HCT116 (cell line): ENCODE data around the gene PLK4. TPM values are rescaled to one million over a fixed set of nuclear protein-coding genes. Genes with fewer than 3 reads are reported as not detected.

Experiments
- ATAC-seq: fragments of 200-7000 bp; cut with Tn5 transposase; 2 replicates; pipeline ENCODE4 v1.9.1; 2020; ENCODE audit warnings: mild to moderate bottlenecking, moderate library complexity
- BruUV-seq: library from RNA; stranded (reverse); fragments of 400-500 nt; replicated peaks from 2 replicates; lab custom pipeline; 2021; lab: Mats Ljungman, UMichigan
- CTCF ChIA-PET: fragments of 300-600 bp; sonication (Branson Sonifier 250); formaldehyde crosslinking; loops from one replicate; lab custom pipeline; 2021; ENCODE audit warnings: antibody characterized with exemption; lab: Charles Lee
- POLR2A ChIA-PET: fragments of 300-600, 350-600 bp; sonication (Branson Sonifier 250); formaldehyde crosslinking; loops from one replicate; lab custom pipeline; 2021; ENCODE audit warnings: antibody characterized with exemption; lab: Charles Lee
- RAD21 ChIA-PET, 2 experiments: fragments of 300-600 bp; sonication (Branson Sonifier 250); formaldehyde crosslinking; loops; one replicate each; lab custom pipeline; 2023; ENCODE audit warnings: low total read pairs in 2 of 2; ENCODE audit not compliant: uncharacterized antibody in 2 of 2, unreplicated experiment in 2 of 2, low non-redundant PET in 1 of 2; lab: Charles Lee
- DNase-seq: peaks from one replicate; pipeline ENCODE4 v3.0.0-alpha.2; 2010; ENCODE audit warnings: low read depth, low spot score
- H2AFZ ChIP-seq: fragments of 200-600 bp; shearing (Covaris generic), sonication (generic); 2 replicates; pipeline ENCODE4 v1.6.1; 2017; ENCODE audit warnings: low read depth, mixed run types, mixed read lengths, antibody characterized with exemption, low read length; ENCODE audit not compliant: poor library complexity, severe bottlenecking
- H3K27ac ChIP-seq: 2 replicates; pipeline ENCODE4 v1.5.1; 2012; ENCODE audit warnings: low read depth, low read length
- H3K27me3 ChIP-seq: fragments of 200-600 bp; sonication (generic); 2 replicates; pipeline ENCODE4 v1.6.1; 2016; ENCODE audit warnings: mixed run types, low read length, mixed read lengths; ENCODE audit not compliant: insufficient read depth
- H3K36me3 ChIP-seq, 2 experiments: fragments of 200-500 bp in 1 of 2; fragments of 200-600 bp in 1 of 2; sonication (Bioruptor generic) in 1 of 2; sonication (generic) in 1 of 2; 2 replicates each; pipeline versions ENCODE4 v1.5.1 to v1.6.1; 2014 to 2016; ENCODE audit warnings: low read length in 2 of 2, inconsistent platforms in 1 of 2, mixed read lengths in 1 of 2, mixed run types in 1 of 2; ENCODE audit not compliant: insufficient read depth in 2 of 2, control insufficient read depth in 1 of 2
- H3K4me1 ChIP-seq, 2 experiments: fragments of 200-600 bp in 1 of 2; sonication (generic) in 1 of 2; 2 replicates each; pipeline versions ENCODE4 v1.5.1 to v1.6.1; 2012 to 2017; ENCODE audit warnings: low read length in 2 of 2, inconsistent platforms in 1 of 2, mild to moderate bottlenecking in 1 of 2, mixed read lengths in 1 of 2, mixed run types in 1 of 2, moderate library complexity in 1 of 2; ENCODE audit not compliant: insufficient read depth in 2 of 2, control insufficient read depth in 1 of 2
- H3K4me2 ChIP-seq: fragments of 200-600 bp; sonication (generic); 2 replicates; pipeline ENCODE4 v1.6.1; 2017; ENCODE audit warnings: mixed run types, low read length, mixed read lengths
- H3K4me3 ChIP-seq, 2 experiments: fragments of 200-600 bp in 1 of 2; sonication (generic) in 1 of 2; replicated peaks in 1 of 2; 2 replicates each; pipeline ENCODE4 v1.5.1; 2011 to 2016; ENCODE audit warnings: low read length in 2 of 2, control low read depth in 1 of 2, low read depth in 1 of 2, mild to moderate bottlenecking in 1 of 2, mixed read lengths in 1 of 2, mixed run types in 1 of 2
- H3K79me2 ChIP-seq: fragments of 200-600 bp; sonication (generic); 2 replicates; pipeline ENCODE4 v1.6.1; 2017; ENCODE audit warnings: mild to moderate bottlenecking, mixed run types, low read length, moderate library complexity, mixed read lengths; ENCODE audit not compliant: insufficient read depth
- H3K9ac ChIP-seq: fragments of 200-600 bp; sonication (generic); 2 replicates; pipeline ENCODE4 v1.6.1; 2016; ENCODE audit warnings: low read length, mixed read lengths
- H3K9me2 ChIP-seq: fragments of 200-600 bp; sonication (generic), shearing (Covaris generic); 2 replicates; pipeline ENCODE4 v1.6.1; 2017; ENCODE audit warnings: mixed run types, mild to moderate bottlenecking, moderate library complexity; ENCODE audit not compliant: insufficient read depth
- H3K9me3 ChIP-seq, 2 experiments: fragments of 200-500 bp in 1 of 2; fragments of 200-600 bp in 1 of 2; sonication (Bioruptor generic) in 1 of 2; sonication (generic) in 1 of 2; 2 replicates each; pipeline ENCODE4 v1.6.1; 2014 to 2017; ENCODE audit warnings: low read length in 2 of 2, mixed read lengths in 2 of 2, inconsistent platforms in 1 of 2, low read depth in 1 of 2, mild to moderate bottlenecking in 1 of 2, mixed run types in 1 of 2, moderate library complexity in 1 of 2; ENCODE audit not compliant: control insufficient read depth in 1 of 2, insufficient read depth in 1 of 2
- H4K20me1 ChIP-seq: fragments of 200-600 bp; sonication (generic), shearing (Covaris generic); 2 replicates; pipeline ENCODE4 v1.6.1; 2017; ENCODE audit warnings: mixed run types, mild to moderate bottlenecking, moderate library complexity; ENCODE audit not compliant: insufficient read depth
- ATF3 ChIP-seq: IDR thresholded peaks from 2 replicates; pipeline ENCODE4 v1.6.1; 2012
- CBX3 ChIP-seq: IDR thresholded peaks from 2 replicates; pipeline ENCODE4 v1.6.1; 2012; ENCODE audit warnings: low read depth
- CEBPB ChIP-seq: IDR thresholded peaks from 2 replicates; pipeline ENCODE4 v1.6.1; 2012; ENCODE audit warnings: low read depth
- CTCF ChIP-seq, 3 experiments: fragments of 200-600 bp in 1 of 3; sonication (generic) in 1 of 3; IDR thresholded peaks in 2 of 3; conservative IDR thresholded peaks in 1 of 3; 2 replicates each; pipeline ENCODE4 v1.5.1; 2012 to 2017; ENCODE audit warnings: low read depth in 2 of 3, low read length in 2 of 3, antibody characterized with exemption in 1 of 3, borderline replicate concordance in 1 of 3, control low read depth in 1 of 3, mild to moderate bottlenecking in 1 of 3, mixed read lengths in 1 of 3, mixed run types in 1 of 3, moderate library complexity in 1 of 3; ENCODE audit not compliant: insufficient read depth in 1 of 3
- ELF1 ChIP-seq: IDR thresholded peaks from 2 replicates; pipeline ENCODE4 v1.6.1; 2012; ENCODE audit warnings: low read depth, borderline replicate concordance
- EZH2 ChIP-seq: fragments of 200-600 bp; sonication (generic); IDR thresholded peaks from 2 replicates; pipeline ENCODE4 v1.6.1; 2017; ENCODE audit warnings: antibody characterized with exemption, mixed run types
- JUND ChIP-seq: IDR thresholded peaks from 2 replicates; pipeline ENCODE4 v1.6.1; 2012
- MAX ChIP-seq: IDR thresholded peaks from 2 replicates; pipeline ENCODE4 v1.6.1; 2012
- POLR2AphosphoS5 ChIP-seq: IDR thresholded peaks from 2 replicates; pipeline ENCODE4 v1.6.1; 2011; ENCODE audit warnings: mild to moderate bottlenecking, low read depth, low read length, moderate library complexity
- REST ChIP-seq: IDR thresholded peaks from 2 replicates; pipeline ENCODE4 v1.6.1; 2012; ENCODE audit warnings: low read depth
- SIN3A ChIP-seq: IDR thresholded peaks from 2 replicates; pipeline ENCODE4 v1.6.1; 2012; ENCODE audit warnings: low read depth
- SRF ChIP-seq: IDR thresholded peaks from 2 replicates; pipeline ENCODE4 v1.6.1; 2012; ENCODE audit warnings: low read depth
- TCF7L2 ChIP-seq: IDR thresholded peaks from 2 replicates; pipeline ENCODE4 v1.7.0; 2011; ENCODE audit warnings: borderline replicate concordance, inconsistent platforms; ENCODE audit not compliant: insufficient read depth, insufficient read length; ENCODE audit errors: extremely low read depth
- YY1 ChIP-seq: IDR thresholded peaks from 2 replicates; pipeline ENCODE4 v1.6.1; 2011; ENCODE audit warnings: low read length, low read depth, moderate library complexity, mild to moderate bottlenecking; ENCODE audit not compliant: insufficient replicate concordance; ENCODE audit errors: extremely low read depth
- ZFX ChIP-seq: fragments of 450-650 bp; IDR thresholded peaks from 2 replicates; pipeline ENCODE4 v1.6.1; 2017
- ZNF274 ChIP-seq: fragments of 200-500 bp; sonication (Bioruptor generic); IDR thresholded peaks from 2 replicates; pipeline ENCODE4 v1.6.1; 2014; ENCODE audit warnings: mild to moderate bottlenecking, low read depth, low read length, inconsistent platforms
- intact Hi-C: fragments of 100-400 bp; cut with micrococcal nuclease; formaldehyde crosslinking; loops from 2 replicates; pipeline ENCODE4 v1.10.0; 2022
- total RNA-seq: library from RNA; stranded (reverse); gene quantifications from one replicate; pipeline ENCODE4 v1.2.1, GENCODE V29; 2021; ENCODE audit not compliant: unreplicated experiment

Gene PLK4
- total RNA-seq, 1 experiment from 2014 or later: 34.8 TPM

- RAD21 ChIA-PET: no interaction called here
- Histone ChIP-seq H2AFZ (no peak overlapping the region), H3K9ac (no peak overlapping the region), H3K4me1 (no peaks in the 10 kb centered on the region), H4K20me1 (no peaks in the 10 kb centered on the region), H3K27ac (no peak overlapping the region), H3K36me3 (no peaks in the 10 kb centered on the region), H3K9me3 (no peaks in the 10 kb centered on the region), H3K79me2 (no peaks in the 10 kb centered on the region), H3K9me2 (no peaks in the 10 kb centered on the region), H3K4me2 (no peak overlapping the region), H3K4me3 (no peak overlapping the region), H3K27me3 (no peaks in the 10 kb centered on the region)
- intact Hi-C loops: no loop called here
- DNase-seq (no peak), ATAC-seq (no peak)
- no TSS peak for BruUV-seq
- CTCF ChIA-PET: no interaction called here
- POLR2A ChIA-PET: no interaction called here
- TF ChIP-seq YY1 (no peak), ZFX (no peak), POLR2AphosphoS5 (no peak), SIN3A (no peak), ELF1 (no peak), REST (no peak), JUND (no peak), SRF (no peak), CEBPB (no peak), EZH2 (no peak), MAX (no peak), CBX3 (no peak), CTCF (IDR thresholded peaks at IDR 0.05 in 2 of 3, conservative IDR thresholded peaks at IDR 0.05 in 1 of 3; ENCODE audit: borderline replicate concordance in 1 of 3, insufficient read depth in 1 of 3, low read depth in 2 of 3, low read length in 2 of 3) (no peak), ATF3 (no peak), ZNF274 (no peak), TCF7L2 (no peak)
Measured at GRCh38 chr4:127905029-127905428, 24.3 kb downstream of the PLK4 start.
